ENCODE data around the gene CALML3. TPM values are rescaled to one million over a fixed set of nuclear protein-coding genes. Genes with fewer than 3 reads are reported as not detected.

Gene CALML3
- total and polyA plus RNA-seq, 2 of the 13 experiments (the other 11 are each of a cell fraction or from before 2014, with no cell fraction given) = not detected

DNA sequence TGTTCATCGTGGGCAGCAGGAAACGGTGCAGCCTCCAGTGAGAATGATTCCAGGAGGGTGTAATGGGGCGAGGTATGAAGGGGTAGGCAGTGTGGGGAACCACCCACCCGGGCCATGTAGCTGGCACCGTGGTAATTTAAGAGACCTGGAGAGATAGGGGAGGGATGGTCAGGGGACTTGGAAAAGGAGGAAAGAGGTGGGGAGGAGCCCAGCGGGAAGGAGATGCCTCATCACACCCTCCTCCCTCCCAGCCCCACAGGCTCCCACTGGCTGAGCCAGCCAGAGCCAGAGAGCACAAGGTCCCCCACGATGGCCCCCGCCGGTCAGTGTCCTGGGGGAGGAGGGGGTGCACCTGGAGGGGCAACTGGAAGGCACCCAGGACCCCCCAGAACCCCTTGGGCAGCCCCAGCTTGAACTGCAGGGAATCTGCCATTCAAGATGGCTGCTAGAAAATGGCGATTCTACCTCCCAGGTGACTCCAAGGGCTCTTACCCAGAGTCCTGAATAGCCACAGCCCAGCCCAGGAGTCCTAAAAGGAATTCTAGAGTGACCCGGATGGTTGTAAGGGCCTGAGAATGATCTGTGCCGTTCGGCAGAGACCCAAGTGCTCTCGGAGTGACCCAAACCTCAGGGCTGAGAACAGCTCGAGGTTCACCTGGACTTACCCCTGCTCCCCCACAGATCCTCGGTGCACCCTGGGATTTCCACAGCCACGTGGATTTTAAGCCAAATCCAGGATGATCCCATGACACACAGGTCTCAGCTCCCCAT, 28.8 kb downstream of the CALML3 start:
- BruUV-seq (replicated peaks) = no TSS peak
- H3K4me1 ChIP-seq (ENCODE audit: insufficient read depth, low read length) = peaks cover 87% of the 10 kb centered on the region
- no peaks in the 10 kb centered on the region for H4K20me1 ChIP-seq (ENCODE audit: insufficient read depth, low read length)
- no peaks in the 10 kb centered on the region for H3K79me2 ChIP-seq (ENCODE audit: insufficient read depth, low read length)
- FAIRE-seq = no peak
- peak overlapping the region; percentile 24; the same call in 1 of the 2 replicates for H3K9ac ChIP-seq (ENCODE audit: insufficient read depth, low read depth, low read length)
- ATAC-seq = no peak; the same call in 2 of the 3 replicates
- H3K4me2 ChIP-seq (ENCODE audit: low read depth, low read length) = peak overlapping the region; percentile 60
- H3K27ac ChIP-seq (ENCODE audit: extremely low read length, insufficient read depth, low read length) = peak overlapping the region; percentile 68
- WGBS (ENCODE audit: low lambda C conversion rate) = 86% methylated on average over 14 of the region's 17 CpGs
- intact Hi-C loops (cut with micrococcal nuclease; ENCODE audit: unreplicated experiment) = no loop called here
- POLR2A ChIA-PET = interaction anchor here (1.0 to 2.1 kb wide), 7 partner anchors 14 to 107 kb away, joined by 3 to 11 read pairs (median 4); no protein-coding TSS in a partner anchor
- no peak overlapping the region for H2AFZ ChIP-seq (ENCODE audit: low read length)
- TF ChIP-seq KAT8 (CRISPR knock-in tag; IDR thresholded peaks at IDR 0.05) = no peak
- 0 out of 2 replicates have a peak, but pooled peaks have one; percentile 59 for TF ChIP-seq ZNF263 (CRISPR knock-in tag; IDR thresholded peaks at IDR 0.05)
- no peak for TF ChIP-seq ZNF17 (CRISPR knock-in tag; IDR thresholded peaks at IDR 0.05)
- TF ChIP-seq KAT7 (CRISPR knock-in tag; IDR thresholded peaks at IDR 0.05; ENCODE audit: borderline replicate concordance) = 0 out of 2 replicates have a peak, but pooled peaks have one; percentile 3
- TF ChIP-seq ADNP (CRISPR knock-in tag; IDR thresholded peaks at IDR 0.05) = no peak
- no peak for TF ChIP-seq TP53 (CRISPR knock-in tag; conservative IDR thresholded peaks at IDR 0.05)
- peak; percentile 48 for TF ChIP-seq YY1 (IDR thresholded peaks at IDR 0.05; ENCODE audit: insufficient read depth, insufficient replicate concordance, low read depth, low read length)
- TF ChIP-seq, protein P1, sequence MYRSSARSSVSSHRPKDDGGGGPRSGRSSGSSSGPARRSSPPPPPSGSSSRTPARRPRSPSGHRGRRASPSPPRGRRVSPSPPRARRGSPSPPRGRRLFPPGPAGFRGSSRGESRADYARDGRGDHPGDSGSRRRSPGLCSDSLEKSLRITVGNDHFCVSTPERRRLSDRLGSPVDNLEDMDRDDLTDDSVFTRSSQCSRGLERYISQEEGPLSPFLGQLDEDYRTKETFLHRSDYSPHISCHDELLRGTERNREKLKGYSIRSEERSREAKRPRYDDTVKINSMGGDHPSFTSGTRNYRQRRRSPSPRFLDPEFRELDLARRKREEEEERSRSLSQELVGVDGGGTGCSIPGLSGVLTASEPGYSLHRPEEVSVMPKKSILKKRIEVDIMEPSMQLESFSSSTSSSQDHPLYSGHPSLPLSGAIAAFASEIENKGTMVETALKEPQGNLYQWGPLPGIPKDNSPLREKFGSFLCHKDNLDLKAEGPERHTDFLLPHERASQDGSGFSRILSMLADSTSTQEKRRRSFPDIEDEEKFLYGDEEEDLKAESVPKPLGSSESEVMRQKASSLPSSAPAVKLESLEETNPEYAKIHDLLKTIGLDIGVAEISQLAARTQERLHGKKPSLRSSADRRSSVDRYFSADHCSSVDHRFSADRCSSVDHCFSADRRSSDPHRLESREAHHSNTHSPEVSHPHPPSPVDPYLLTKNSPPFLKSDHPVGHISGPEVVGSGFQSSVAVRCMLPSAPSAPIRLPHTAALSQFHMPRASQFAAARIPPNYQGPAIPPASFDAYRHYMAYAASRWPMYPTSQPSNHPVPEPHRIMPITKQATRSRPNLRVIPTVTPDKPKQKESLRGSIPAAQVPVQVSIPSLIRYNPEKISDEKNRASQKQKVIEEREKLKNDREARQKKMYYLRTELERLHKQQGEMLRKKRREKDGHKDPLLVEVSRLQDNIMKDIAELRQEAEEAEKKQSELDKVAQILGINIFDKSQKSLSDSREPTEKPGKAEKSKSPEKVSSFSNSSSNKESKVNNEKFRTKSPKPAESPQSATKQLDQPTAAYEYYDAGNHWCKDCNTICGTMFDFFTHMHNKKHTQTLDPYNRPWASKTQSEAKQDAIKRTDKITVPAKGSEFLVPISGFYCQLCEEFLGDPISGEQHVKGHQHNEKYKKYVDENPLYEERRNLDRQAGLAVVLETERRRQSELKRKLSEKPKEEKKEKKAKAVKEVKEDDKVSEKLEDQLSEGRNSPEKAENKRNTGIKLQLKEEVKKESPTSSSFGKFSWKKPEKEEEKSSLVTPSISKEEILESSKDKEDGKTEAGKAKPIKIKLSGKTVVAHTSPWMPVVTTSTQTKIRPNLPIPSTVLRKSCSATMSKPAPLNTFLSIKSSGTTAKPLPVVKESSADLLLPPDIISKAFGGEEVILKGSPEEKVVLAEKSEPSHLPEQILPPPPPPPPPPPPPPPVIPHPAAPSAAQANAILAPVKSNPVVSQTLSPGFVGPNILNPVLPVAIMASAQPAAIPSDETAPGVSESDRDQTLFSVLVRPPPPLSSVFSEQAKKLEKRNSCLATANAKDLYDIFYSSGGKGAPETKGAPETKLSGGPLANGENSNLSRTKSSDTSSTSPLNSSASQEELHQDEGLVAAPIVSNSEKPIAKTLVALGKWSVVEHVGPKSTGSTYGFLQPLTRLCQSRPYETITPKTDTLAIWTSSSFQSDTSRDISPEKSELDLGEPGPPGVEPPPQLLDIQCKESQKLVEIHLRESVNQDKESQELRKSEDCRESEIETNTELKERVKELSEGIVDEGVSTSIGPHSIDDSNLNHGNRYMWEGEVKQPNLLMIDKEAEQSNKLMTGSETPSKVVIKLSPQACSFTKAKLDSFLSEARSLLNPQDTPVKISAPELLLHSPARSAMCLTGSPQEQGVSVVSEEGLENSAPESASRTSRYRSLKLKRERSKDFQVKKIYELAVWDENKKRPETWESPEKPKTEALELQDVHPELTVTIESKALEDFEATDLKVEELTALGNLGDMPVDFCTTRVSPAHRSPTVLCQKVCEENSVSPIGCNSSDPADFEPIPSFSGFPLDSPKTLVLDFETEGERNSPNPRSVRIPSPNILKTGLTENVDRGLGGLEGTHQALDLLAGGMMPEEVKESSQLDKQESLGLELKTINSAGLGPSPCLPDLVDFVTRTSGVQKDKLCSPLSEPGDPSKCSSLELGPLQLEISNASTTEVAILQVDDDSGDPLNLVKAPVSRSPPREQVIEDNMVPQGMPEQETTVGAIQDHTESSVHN (CRISPR knock-in tag; IDR thresholded peaks at IDR 0.05) = peak; percentile 39; the same call in 1 of the 2 replicates
- TF ChIP-seq SOX6 (IDR thresholded peaks at IDR 0.05) = no peak
- 0 out of 2 replicates have a peak, but pooled peaks have one; percentile 6 for TF ChIP-seq SOX6 (CRISPR knock-in tag; IDR thresholded peaks at IDR 0.05)
- no peak for DNase-seq (ENCODE audit: low spot score)
- in situ Hi-C loops (cut with HindIII; ENCODE audit: extremely low pct_ligation_motif_present, low pct_unique_long_range_greater_than_20kb) = no loop called here
- H3K27me3 ChIP-seq (ENCODE audit: control insufficient read depth in 1 of 2, insufficient read depth in 2 of 2, low read length in 2 of 2) = no peaks in the 10 kb centered on the region
- peak overlapping the region in 1 of 3 experiments; percentile 18; a peak in 1 of 6 replicates for H3K4me3 ChIP-seq (replicated peaks in 1 of 3; ENCODE audit: insufficient read depth in 1 of 3, low read depth in 2 of 3, low read length in 3 of 3)
- no peaks in the 10 kb centered on the region for H3K36me3 ChIP-seq (replicated peaks in 1 of 2; ENCODE audit: control insufficient read depth in 1 of 2, insufficient read depth in 2 of 2, low read length in 2 of 2)
- H3K9me3 ChIP-seq (ENCODE audit: low read length) = no peaks in the 10 kb centered on the region
- CTCF ChIA-PET (ENCODE audit: low intra/inter-chr PET ratio, low total read pairs) = no interaction called here

All from HepG2 (cell line).